HG02884 (cell line): ENCODE results near the gene BIRC3.
A peak's percentile ranks its signal among the peaks of the same experiment; 100 is the strongest.
"Not testable (repeated sequence)": the region's sequence is repeated elsewhere in the genome, so short reads cannot be mapped to it uniquely, and the experiment has no call there.

Source experiments
- ATAC-seq: cut with Tn5 transposase; IDR thresholded peaks from one replicate; pipeline ENCODE4 v1.9.1; 2021; ENCODE audit warnings: mild to moderate bottlenecking, moderate library complexity; ENCODE audit not compliant: unreplicated experiment

BIRC3 gene

DNA sequence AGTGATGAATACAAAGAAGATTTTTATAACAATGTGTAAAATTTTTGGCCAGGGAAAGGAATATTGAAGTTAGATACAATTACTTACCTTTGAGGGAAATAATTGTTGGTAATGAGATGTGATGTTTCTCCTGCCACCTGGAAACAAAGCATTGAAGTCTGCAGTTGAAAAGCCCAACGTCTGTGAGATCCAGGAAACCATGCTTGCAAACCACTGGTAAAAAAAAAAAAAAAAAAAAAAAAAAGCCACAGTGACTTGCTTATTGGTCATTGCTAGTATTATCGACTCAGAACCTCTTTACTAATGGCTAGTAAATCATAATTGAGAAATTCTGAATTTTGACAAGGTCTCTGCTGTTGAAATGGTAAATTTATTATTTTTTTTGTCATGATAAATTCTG, 5.3 kb downstream of the BIRC3 start:
- ATAC-seq, result no peak

DNA sequence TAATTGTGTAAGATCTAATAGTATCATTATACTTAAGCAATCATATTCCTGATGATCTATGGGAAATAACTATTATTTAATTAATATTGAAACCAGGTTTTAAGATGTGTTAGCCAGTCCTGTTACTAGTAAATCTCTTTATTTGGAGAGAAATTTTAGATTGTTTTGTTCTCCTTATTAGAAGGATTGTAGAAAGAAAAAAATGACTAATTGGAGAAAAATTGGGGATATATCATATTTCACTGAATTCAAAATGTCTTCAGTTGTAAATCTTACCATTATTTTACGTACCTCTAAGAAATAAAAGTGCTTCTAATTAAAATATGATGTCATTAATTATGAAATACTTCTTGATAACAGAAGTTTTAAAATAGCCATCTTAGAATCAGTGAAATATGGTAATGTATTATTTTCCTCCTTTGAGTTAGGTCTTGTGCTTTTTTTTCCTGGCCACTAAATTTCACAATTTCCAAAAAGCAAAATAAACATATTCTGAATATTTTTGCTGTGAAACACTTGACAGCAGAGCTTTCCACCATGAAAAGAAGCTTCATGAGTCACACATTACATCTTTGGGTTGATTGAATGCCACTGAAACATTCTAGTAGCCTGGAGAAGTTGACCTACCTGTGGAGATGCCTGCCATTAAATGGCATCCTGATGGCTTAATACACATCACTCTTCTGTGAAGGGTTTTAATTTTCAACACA, 6.4 kb downstream of the BIRC3 start:
- ATAC-seq, result no peak

DNA sequence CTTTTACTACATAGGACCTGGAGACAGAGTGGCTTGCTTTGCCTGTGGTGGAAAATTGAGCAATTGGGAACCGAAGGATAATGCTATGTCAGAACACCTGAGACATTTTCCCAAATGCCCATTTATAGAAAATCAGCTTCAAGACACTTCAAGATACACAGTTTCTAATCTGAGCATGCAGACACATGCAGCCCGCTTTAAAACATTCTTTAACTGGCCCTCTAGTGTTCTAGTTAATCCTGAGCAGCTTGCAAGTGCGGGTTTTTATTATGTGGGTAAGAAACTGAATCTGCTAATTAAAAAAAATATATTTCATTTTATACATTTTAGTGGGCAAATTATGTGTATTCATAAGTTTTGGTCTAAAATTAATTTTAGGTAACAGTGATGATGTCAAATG, 7.8 kb downstream of the BIRC3 start:
- no peak for ATAC-seq

DNA sequence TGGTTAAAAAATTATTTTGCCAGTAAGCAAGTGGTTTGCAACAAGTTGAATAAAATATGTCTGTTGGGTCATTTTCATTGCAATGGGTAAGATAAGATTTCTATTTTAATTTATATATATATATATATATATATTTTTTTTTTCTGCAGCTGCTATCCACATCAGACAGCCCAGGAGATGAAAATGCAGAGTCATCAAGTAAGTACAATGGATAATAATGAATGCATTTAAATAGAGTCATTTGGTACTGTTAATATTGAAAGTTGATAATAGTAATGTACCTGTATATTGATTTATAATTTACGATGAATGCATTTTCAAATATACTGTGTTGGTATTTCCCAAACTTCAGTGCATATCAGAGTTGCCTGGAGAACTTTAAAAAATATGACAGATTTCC, 11.5 kb downstream of the BIRC3 start:
- no peak for ATAC-seq

DNA sequence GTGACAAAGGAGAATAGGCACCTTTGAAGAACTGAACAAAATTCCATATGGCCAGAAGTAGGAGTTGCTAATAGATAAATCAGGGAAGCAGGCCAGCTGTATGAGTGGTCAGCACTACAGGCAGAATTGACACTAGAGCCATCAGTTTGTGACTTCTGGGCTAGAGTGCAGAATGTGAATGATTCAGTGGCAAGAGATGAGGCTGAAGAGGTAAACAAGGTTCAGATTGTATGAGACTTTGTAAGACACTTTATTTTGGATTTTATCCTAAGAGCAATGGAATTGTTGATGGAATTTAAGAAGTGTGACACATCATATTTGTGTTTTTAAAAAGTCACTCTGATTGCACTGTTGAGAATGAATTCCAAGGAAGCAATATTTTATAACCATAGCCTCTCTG, 12.9 kb downstream of the BIRC3 start:
- no peak for ATAC-seq

DNA sequence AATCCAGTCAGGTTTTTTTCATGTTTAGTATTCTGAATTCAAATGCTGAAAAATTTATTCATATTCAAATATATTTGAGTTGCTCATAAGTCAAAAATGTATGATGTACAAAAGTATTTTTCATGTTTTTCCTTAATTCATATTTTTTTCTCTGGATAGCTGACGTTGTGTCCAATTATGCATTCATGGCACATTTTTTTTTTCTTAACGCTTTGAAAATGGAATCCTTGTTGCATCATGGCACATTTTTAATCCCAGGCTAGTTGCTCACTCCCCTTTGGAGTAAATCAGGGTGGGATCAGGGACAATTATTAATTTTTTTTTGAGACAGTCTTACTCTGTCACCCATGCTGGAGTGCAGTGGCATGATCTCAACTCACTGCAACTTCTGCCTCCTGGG, 14.1 kb downstream of the BIRC3 start:
- ATAC-seq, result no peak

DNA sequence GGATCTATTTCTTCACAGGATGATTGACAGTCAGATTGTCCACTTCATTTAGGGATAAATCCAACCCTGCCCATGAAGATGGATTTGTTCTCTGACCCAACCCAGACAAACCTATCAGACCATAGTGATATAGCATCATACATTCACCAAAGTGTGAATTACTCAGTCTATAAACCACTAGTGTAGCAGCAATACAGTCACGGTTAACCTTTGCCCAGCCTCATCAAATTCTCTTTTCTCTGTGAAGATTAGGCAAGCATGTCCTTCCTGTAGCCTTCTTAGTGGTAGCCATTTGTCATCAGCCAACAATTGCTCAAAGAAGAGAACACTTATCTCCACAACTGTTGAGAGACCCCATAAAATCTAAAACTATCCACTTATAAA, 15.3 kb downstream of the BIRC3 start:
- no peak for ATAC-seq

DNA sequence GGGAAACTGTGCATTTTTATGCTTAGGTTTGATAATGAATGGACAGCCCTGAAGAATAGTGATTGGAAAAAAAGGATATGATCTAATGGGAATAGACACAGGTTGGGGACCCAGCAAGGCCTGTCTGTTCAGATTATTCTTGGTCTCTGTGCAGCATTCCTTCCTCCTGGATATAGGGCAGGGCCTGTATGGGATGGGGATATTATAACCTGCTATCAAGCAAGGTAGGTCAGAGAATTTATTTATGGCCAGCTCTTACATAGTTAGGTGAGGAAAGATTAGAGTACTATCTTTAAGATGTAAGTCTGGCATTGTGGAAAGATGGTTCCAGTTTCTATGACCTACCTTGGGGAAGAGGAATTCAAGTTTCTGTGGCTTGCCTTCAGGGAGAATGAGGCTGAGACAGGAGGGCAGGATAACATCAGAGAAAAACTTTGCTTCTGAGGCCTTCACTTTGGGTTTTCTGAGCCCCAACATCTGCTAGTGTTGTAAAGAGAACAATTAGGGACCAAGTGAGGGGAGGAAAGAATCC, 21.3 kb downstream of the BIRC3 start:
- no peak for ATAC-seq

DNA sequence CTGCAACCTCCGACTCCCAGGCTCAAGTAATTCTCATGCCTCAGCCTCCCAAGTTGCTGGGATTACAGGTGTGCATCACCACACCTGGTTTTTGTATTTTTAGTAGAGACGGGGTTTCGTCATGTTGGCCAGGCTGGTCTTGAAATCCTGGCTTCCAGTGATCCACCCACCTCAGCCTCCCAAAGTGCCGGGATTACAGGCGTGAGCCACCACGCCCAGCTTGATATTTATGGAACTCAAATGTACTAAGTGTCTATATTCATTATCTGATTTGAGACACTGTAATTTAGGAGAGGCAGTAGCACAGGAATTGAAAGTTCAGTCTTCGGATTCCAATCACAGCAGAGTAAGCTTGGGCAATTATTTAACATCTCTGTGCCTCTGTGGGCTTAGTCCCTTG, 24.0 kb downstream of the BIRC3 start:
- not testable (repeated sequence) for ATAC-seq

DNA sequence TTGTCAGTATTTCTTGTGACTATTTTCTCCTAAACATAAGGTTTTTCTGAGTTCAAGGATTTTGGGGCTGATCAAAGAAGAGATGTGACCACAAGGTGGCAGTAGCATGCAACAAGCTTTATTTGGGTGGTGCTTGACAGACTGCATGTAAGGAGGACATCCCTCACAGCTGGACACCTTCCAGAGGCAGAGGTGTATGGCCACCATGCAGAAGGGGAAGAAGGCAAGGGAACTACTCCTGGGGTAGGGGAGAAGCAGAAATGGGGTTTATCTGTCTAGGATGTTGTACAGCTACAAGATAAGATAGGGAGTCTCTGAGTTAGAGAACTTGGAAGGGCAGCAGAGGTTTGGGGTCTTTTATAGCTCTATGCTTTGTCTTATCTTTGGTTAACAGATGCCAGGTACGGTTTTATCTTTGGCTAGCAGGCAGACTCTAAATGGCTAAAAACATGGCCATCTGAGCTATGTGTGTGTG, 24.6 kb downstream of the BIRC3 start:
- peak; percentile 34 for ATAC-seq

DNA sequence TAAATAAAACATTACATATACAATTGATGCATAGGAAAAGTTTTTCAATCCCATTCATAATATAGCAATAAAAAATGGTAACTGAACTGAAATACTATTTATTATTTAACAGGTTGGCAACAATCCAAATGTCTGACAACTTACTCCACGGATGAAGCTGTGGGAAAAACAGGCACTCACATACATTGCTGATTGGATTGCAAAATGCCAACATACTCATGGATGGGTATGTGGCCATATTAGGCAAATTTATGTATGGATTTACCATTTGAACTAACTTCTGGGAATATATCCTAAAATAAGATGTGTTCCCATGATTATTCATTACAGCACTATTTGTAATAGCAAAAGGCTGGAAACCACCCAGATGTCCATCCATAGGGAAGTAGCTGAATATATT, 26.5 kb downstream of the BIRC3 start:
- no peak for ATAC-seq

DNA sequence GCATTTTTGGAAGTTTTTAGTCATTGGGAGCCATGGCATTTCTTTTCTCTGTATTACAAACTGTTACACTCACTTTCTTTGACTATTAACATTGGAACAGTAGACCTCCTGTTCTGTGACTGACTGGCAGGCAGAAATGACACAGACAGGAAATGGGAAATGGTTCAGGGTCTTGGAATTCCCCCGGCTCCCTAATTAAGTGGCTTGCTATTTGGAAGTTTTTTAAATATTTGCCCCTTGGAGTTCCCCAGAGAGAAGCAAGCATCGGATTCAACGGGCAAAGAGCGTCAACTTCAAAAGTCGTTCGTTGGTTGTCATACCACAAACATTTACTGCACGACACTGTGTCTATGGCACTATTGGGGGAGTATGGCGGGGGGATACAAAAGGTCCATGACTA, 28.6 kb downstream of the BIRC3 start:
- ATAC-seq, result peak; percentile 31

DNA sequence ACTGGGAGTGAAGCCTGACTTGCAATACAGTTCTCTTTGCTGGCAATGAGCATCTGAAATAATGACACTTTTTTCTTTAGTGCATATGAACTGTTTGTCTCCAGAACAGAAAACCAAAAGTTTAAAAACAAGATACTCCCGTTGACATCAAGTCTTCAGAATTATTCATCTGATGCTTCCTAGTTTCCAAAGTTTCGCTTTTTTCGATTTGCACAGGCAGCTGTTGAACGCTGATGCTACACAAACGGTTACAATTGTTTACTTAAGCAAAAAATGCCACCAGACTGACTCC, 29.1 kb downstream of the BIRC3 start:
- no peak for ATAC-seq

DNA sequence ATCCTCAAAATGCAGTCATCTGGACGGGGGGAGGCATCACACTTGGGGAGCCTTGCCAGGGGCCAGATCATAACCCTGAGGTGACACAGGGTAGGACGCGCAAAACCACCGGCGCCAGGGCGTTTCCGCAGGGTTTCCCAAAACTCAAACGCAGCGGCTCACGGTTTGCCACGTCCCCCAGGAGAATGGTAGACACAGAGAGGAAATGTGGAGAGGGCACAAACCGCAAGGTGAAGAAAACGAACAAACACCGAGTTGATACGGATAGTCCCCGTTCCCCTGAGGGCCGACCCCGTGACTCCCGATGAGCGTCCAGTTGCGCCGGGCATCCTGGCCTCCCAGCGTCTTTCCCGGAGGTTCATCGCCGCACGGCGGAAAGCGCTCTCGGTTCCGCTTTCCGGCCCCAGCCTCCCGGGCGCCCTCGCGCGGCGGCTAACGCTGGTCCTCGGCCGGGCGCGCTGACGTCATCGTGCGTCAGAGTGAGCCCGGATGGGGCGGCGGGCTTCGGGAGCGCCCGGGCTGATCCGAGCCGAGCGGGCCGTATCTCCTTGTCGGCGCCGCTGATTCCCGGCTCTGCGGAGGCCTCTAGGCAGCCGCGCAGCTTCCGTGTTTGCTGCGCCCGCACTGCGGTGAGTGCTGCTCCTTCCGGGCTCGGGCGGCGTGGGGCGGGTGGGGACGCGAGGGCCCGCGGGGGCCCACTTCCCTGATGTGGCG, 29.6 kb downstream of the BIRC3 start, which contains the start of gene BIRC2:
BIRC2 (plus strand) TSS at position 467 of the 714 bp plus-strand sequence. CDS start 2,641 bp downstream, outside the sequence.
- ATAC-seq, result peak; percentile 77

DNA sequence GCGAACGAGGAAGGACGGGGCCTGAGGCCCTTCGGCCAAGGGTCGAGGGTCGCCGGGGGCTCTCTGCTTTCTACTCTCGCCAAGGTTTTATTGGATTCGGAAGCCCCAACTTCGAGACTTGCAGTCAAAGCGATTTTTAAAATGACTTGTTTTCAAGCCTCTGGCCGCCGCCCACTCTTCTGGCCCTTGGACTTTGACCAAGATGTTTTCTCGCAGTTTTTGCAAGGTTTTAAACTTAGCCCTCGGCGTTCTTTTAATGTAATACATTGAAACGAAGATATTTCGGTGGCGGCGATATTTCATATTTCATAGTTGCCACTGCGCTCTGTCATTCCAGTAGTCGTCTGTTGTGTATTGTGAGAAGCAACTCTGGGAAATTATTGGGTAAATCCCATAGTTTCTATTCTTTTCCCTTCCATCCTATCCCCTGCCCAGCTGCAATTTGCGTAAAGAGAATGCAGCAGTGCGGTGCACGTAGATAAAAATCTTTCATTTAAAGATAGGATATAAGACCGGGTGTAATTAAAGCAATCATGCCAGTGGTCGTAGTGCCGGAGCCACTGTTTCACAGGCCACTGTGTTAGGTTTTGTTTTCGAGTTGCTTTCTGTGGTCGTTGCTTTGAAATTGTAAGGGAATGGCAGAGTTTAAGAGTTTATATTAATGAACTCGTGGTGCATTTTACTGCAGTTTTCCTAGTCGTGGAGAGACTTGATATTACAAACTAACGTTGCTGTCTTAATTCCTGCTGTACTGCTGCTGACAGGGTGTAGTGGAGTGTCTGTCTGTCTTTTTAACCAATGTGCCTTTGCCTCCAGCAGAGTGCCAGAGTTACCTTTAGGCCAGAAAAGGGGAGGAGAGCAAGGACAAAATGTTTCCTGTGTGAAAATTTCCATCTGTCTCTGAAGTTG, 30.4 kb downstream of the BIRC3 start:
- ATAC-seq, result peak; percentile 1

DNA sequence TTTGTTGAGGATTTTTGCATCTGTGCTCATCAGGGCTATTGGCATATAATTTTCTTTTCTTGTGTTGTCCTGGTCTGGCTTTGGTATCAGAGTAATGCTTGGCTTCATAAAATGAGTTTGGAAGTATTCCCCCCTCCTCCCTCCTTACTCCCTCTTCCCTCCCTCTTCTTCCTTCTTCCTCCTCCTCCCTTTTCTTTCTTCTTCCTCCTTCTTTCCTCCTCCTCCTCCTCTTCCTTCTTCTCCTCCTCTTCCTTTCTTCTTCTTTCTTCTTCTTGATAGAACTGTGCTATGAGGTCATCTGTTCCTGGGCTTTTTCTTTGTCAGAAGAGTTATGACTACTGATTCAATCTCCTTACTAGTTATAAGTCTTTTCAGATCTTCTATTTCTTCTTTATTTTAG, 39.8 kb downstream of the BIRC3 start:
- no peak for ATAC-seq

DNA sequence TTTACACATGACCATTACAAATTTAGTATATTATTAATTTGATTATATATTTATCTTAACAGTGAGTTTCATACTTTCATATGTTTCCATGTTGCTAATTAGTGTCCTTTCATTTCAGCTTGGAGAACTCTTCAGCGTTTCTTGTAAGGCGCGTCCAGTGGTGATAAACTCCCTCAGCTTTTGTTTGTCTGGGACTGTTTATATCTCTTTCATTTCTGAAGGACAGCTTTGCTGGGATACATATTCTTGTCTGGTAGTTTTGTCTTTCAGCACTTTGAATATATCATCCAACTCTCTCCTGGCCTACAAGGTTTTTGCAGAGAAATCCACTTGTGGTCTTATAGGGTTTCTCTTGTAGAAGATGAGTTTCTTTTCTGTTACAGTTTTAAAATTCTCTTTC, 42.1 kb downstream of the BIRC3 start:
- no peak for ATAC-seq

DNA sequence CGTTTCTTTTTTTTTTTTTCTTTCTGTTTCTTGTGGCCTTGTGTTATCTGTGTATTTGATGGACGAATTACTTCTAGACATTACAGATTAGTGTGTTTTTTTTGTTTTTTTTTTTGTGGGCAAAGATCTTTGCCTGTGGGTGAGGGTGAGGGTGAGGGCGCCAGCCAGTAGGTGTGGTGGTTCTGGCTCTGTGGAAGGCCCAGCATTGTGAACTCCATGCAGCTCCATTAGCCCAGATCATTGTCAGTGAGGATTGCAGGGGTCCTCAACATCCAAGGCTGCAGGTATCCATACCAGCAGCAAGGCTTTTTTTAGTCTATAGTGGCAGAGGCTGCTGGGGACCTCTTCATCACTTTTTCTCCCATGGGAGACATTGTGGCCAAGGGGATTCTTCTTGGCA, 43.4 kb downstream of the BIRC3 start:
- no peak for ATAC-seq

DNA sequence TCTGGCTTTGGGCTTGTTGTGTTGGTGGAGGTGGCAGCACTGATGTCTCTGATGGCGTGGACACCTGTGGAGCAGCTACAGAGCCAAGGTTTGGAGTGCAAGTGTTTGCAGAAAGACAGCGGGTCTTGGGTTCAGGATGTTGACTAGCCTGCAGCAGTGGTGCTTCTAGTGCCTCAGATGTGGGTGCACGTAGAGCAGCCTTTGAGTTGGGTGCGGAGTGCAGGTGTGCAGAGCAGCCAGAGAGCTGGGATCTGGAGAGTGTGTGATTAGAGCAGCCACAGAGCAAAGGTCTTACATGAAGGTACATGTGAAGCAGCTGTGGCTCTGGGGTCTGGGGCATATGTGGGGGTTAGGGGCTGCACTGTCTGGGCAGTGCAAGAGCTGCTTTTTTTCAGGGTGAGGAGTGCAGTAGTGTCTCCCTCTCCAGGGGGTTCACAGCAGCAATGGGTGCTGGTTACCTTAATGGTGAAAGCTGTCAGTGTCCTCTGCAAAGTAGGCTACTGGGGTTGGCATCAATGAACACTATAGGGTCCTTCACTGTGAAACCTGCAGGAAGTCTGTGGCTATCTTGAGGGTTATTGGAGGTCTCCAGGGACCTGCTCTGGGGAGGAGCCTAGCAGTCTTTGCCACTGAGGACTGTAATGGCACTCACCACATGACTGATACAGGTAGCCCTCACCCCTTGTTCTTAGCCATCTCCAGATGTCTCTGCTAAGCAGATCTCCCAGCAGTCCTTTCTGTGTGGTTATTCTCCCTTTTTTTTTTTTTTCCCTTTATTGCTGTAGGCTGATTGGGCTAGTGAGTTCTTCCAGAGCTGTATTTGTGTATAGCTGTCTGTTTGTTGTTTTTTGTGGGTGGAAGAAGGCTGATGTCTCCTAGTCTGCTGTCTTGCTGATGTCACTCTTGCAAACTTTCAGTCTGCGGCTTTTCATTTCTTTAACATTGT, 44.1 kb downstream of the BIRC3 start:
- ATAC-seq, result no peak

DNA sequence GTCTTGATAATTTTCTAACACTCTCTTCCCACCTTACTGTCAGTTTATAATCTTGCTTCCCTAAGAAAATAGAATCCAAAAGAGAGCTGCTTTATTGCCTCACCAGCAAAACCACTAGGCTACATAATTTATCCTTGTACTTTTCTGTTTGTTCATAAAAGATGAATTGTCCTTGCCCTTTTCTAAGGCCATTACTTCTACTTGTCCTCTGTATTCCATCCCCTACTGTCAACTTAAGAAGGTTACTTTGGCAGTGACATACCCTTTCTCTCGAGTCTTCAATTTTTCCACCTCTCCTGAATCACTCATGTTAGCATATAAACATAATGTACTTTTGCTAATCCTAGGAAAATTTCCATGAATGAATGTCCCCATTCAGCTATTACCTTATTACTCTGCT, 47.7 kb downstream of the BIRC3 start:
- no peak for ATAC-seq
